ENCODE results near the gene LONP2. TPM values are rescaled to one million over a fixed set of nuclear protein-coding genes. Genes with fewer than 3 reads are reported as not detected.

LONP2 gene
- total and polyA plus RNA-seq, 10 of the 15 experiments (the other 5 are each of a cell fraction or from before 2014, with no cell fraction given), result 8.3 to 48.0 (median 34.8) TPM

DNA sequence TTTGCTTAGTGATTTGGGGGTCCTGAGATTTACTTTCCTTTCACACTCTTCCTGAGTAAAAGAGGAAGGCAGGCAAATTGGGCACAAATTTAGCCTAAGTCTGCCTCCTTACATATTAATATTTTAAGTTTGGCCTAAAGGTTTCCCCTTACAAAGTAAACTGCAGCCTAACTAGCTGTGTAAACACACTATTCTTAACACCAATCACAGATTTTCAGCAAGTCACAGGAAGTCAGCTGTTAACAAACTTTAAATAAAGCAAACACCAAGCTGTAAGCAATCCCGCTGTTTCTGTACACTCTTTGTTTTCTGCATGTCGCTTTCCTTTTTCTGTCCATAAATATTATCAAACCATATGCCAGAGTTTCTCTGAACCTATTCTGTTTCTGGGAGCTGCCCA, 48.4 kb downstream of the LONP2 start:
- no peaks in the 10 kb centered on the region for H4K20me1 ChIP-seq (ENCODE audit: control insufficient read depth, insufficient read depth)
- H3K27me3 ChIP-seq (replicated peaks in 1 of 2; ENCODE audit: control insufficient read depth in 2 of 2, insufficient read depth in 2 of 2, low read length in 1 of 2), result no peaks in the 10 kb centered on the region
- 87% methylated on average over 2 of the region's 2 CpGs for WGBS (ENCODE audit: insufficient coverage, insufficient replicate concordance, low lambda C conversion rate, missing lambda C conversion rate)
- no peaks in the 10 kb centered on the region for H3K4me1 ChIP-seq (ENCODE audit: control insufficient read depth, insufficient read depth, low read length)
- ChIA-PET CTCF (interaction anchor here (1.8 kb wide), 1 partner anchor 338 kb away, joined by 8 read pairs; no protein-coding TSS in a partner anchor), RAD21 (ENCODE audit: unreplicated experiment) (no interaction called here), SMC1A (ENCODE audit: uncharacterized antibody, unreplicated experiment) (interaction anchor here (0.9 to 1.5 kb wide), 2 partner anchors 10 to 321 kb away, joined by 3 read pairs; no protein-coding TSS in a partner anchor), POLR2A (no interaction called here)
- no peak overlapping the region for H3K27ac ChIP-seq (ENCODE audit: control insufficient read depth, insufficient read depth)
- FAIRE-seq (no peak), DNase-seq (ENCODE audit: low read depth, low spot score) (no peak), ATAC-seq (no peak)
- no peak overlapping the region for H2AFZ ChIP-seq (ENCODE audit: control insufficient read depth, low read depth, low read length)
- peaks cover 5 to 10% of the 10 kb centered on the region in 2 experiments; a peak in 3 of 4 replicates for H3K36me3 ChIP-seq (ENCODE audit: control insufficient read depth in 2 of 2, insufficient read depth in 2 of 2, low read length in 1 of 2)
- no peak overlapping the region for H3K4me3 ChIP-seq
- BruUV-seq (replicated peaks), result no TSS peak
- no peak overlapping the region for H3K9ac ChIP-seq (ENCODE audit: control insufficient read depth, insufficient read depth, low read length)
- in situ Hi-C loops (cut with MboI) (no loop called here), intact Hi-C loops (cut with micrococcal nuclease; ENCODE audit: unreplicated experiment) (no loop called here)
- H3K4me2 ChIP-seq (ENCODE audit: control insufficient read depth, insufficient read depth), result no peak overlapping the region
- no peaks in the 10 kb centered on the region for H3K79me2 ChIP-seq (ENCODE audit: control insufficient read depth, insufficient read depth, low read length)
- H3K9me3 ChIP-seq (replicated peaks; ENCODE audit: control insufficient read depth, insufficient read depth, low read length), result peaks cover 2% of the 10 kb centered on the region; the same call in 2 of the 3 replicates
- TF ChIP-seq, protein P1, sequence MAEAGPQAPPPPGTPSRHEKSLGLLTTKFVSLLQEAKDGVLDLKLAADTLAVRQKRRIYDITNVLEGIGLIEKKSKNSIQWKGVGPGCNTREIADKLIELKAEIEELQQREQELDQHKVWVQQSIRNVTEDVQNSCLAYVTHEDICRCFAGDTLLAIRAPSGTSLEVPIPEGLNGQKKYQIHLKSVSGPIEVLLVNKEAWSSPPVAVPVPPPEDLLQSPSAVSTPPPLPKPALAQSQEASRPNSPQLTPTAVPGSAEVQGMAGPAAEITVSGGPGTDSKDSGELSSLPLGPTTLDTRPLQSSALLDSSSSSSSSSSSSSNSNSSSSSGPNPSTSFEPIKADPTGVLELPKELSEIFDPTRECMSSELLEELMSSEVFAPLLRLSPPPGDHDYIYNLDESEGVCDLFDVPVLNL (IDR thresholded peaks at IDR 0.05; ENCODE audit: low read depth, low read length), result no peak
- TF ChIP-seq ZNF384 (IDR thresholded peaks at IDR 0.05; ENCODE audit: borderline replicate concordance, low read depth, low read length) (no peak), FOXM1 (IDR thresholded peaks at IDR 0.05; ENCODE audit: low read depth, low read length) (no peak), POLR2AphosphoS5 (IDR thresholded peaks at IDR 0.05; ENCODE audit: low read length) (no peak), MYB (IDR thresholded peaks at IDR 0.05; ENCODE audit: borderline replicate concordance, low read depth, low read length) (no peak), SRF (IDR thresholded peaks at IDR 0.05; ENCODE audit: low read depth in 2 of 2, low read length in 2 of 2) (no peak), RELA (IDR thresholded peaks at IDR 0.05; ENCODE audit: borderline replicate concordance, partially characterized antibody) (no peak)
- TF ChIP-seq, protein P2, sequence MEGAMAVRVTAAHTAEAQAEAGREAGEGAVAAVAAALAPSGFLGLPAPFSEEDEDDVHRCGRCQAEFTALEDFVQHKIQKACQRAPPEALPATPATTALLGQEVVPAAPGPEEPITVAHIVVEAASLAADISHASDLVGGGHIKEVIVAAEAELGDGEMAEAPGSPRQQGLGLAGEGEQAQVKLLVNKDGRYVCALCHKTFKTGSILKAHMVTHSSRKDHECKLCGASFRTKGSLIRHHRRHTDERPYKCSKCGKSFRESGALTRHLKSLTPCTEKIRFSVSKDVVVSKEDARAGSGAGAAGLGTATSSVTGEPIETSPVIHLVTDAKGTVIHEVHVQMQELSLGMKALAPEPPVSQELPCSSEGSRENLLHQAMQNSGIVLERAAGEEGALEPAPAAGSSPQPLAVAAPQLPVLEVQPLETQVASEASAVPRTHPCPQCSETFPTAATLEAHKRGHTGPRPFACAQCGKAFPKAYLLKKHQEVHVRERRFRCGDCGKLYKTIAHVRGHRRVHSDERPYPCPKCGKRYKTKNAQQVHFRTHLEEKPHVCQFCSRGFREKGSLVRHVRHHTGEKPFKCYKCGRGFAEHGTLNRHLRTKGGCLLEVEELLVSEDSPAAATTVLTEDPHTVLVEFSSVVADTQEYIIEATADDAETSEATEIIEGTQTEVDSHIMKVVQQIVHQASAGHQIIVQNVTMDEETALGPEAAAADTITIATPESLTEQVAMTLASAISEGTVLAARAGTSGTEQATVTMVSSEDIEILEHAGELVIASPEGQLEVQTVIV (IDR thresholded peaks at IDR 0.05; ENCODE audit: borderline replicate concordance, partially characterized antibody), result no peak
- TF ChIP-seq, protein P3, sequence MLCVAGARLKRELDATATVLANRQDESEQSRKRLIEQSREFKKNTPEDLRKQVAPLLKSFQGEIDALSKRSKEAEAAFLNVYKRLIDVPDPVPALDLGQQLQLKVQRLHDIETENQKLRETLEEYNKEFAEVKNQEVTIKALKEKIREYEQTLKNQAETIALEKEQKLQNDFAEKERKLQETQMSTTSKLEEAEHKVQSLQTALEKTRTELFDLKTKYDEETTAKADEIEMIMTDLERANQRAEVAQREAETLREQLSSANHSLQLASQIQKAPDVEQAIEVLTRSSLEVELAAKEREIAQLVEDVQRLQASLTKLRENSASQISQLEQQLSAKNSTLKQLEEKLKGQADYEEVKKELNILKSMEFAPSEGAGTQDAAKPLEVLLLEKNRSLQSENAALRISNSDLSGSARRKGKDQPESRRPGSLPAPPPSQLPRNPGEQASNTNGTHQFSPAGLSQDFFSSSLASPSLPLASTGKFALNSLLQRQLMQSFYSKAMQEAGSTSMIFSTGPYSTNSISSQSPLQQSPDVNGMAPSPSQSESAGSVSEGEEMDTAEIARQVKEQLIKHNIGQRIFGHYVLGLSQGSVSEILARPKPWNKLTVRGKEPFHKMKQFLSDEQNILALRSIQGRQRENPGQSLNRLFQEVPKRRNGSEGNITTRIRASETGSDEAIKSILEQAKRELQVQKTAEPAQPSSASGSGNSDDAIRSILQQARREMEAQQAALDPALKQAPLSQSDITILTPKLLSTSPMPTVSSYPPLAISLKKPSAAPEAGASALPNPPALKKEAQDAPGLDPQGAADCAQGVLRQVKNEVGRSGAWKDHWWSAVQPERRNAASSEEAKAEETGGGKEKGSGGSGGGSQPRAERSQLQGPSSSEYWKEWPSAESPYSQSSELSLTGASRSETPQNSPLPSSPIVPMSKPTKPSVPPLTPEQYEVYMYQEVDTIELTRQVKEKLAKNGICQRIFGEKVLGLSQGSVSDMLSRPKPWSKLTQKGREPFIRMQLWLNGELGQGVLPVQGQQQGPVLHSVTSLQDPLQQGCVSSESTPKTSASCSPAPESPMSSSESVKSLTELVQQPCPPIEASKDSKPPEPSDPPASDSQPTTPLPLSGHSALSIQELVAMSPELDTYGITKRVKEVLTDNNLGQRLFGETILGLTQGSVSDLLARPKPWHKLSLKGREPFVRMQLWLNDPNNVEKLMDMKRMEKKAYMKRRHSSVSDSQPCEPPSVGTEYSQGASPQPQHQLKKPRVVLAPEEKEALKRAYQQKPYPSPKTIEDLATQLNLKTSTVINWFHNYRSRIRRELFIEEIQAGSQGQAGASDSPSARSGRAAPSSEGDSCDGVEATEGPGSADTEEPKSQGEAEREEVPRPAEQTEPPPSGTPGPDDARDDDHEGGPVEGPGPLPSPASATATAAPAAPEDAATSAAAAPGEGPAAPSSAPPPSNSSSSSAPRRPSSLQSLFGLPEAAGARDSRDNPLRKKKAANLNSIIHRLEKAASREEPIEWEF (IDR thresholded peaks at IDR 0.05; ENCODE audit: insufficient replicate concordance, low read depth, low read length), result no peak
- TF ChIP-seq, protein P4, sequence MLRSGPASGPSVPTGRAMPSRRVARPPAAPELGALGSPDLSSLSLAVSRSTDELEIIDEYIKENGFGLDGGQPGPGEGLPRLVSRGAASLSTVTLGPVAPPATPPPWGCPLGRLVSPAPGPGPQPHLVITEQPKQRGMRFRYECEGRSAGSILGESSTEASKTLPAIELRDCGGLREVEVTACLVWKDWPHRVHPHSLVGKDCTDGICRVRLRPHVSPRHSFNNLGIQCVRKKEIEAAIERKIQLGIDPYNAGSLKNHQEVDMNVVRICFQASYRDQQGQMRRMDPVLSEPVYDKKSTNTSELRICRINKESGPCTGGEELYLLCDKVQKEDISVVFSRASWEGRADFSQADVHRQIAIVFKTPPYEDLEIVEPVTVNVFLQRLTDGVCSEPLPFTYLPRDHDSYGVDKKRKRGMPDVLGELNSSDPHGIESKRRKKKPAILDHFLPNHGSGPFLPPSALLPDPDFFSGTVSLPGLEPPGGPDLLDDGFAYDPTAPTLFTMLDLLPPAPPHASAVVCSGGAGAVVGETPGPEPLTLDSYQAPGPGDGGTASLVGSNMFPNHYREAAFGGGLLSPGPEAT (IDR thresholded peaks at IDR 0.05; ENCODE audit: low read depth), result no peak
